GM12878 (cell line): Measurements from ENCODE around the gene CNNM3. TPM values are rescaled to one million over a fixed set of nuclear protein-coding genes. Genes with fewer than 3 reads are reported as not detected.
A peak's percentile ranks its signal among the peaks of the same experiment; 100 is the strongest.

Source experiments
- ATAC-seq: fragments of 200-7000 bp; cut with Tn5 transposase; 3 replicates; pipeline ENCODE4 v1.9.1; 2020; ENCODE audit warnings: mild to moderate bottlenecking, moderate library complexity
- BruUV-seq: library from RNA; stranded (reverse); fragments of 400-500 nt; replicated peaks from 2 replicates; lab custom pipeline; 2021; lab: Mats Ljungman, UMichigan
- CTCF ChIA-PET: fragments of 300-600 bp; sonication (Branson Sonifier 250); formaldehyde crosslinking; extraction: SDS; loops from one replicate; lab custom pipeline; 2021; ENCODE audit warnings: inconsistent platforms; lab: Yijun Ruan, JAX
- POLR2A ChIA-PET: fragments of 350-600 bp; formaldehyde crosslinking; extraction: SDS; loops from one replicate; lab custom pipeline; 2021; ENCODE audit warnings: inconsistent platforms; lab: Charles Lee
- RAD21 ChIA-PET: fragments of 300-600 bp; sonication (Branson Sonifier 250); formaldehyde crosslinking; loops from one replicate; lab custom pipeline; 2023; ENCODE audit warnings: antibody characterized with exemption; ENCODE audit not compliant: unreplicated experiment; lab: Charles Lee
- SMC1A ChIA-PET: fragments of 300-600 bp; sonication (Branson Sonifier 250); formaldehyde crosslinking; loops from one replicate; lab custom pipeline; 2023; ENCODE audit not compliant: unreplicated experiment, uncharacterized antibody; lab: Charles Lee
- DNase-seq: peaks from one replicate; pipeline ENCODE4 v3.0.0-alpha.2; 2011; ENCODE audit warnings: low read depth, low spot score
- FAIRE-seq: peaks from 3 replicates; lab custom pipeline; 2011; peaks lifted over from hg19 to GRCh38; lab: Jason Lieb, UNC
- H2AFZ ChIP-seq: 2 replicates; pipeline ENCODE4 v1.6.0; 2011; ENCODE audit warnings: low read depth, low read length, control low read depth; ENCODE audit not compliant: control insufficient read depth
- H3K27ac ChIP-seq: 2 replicates; pipeline ENCODE4 v1.5.1; 2011; ENCODE audit warnings: control low read depth; ENCODE audit not compliant: control insufficient read depth, insufficient read depth
- H3K27me3 ChIP-seq, 2 experiments: replicated peaks in 1 of 2; 2 replicates each; pipeline versions ENCODE4 v1.6.0 to v1.6.1; 2011; ENCODE audit warnings: low read length in 1 of 2; ENCODE audit not compliant: control insufficient read depth in 2 of 2, insufficient read depth in 2 of 2
- H3K36me3 ChIP-seq, 2 experiments: 2 replicates each; pipeline ENCODE4 v1.5.1; 2011; ENCODE audit warnings: low read length in 1 of 2; ENCODE audit not compliant: control insufficient read depth in 2 of 2, insufficient read depth in 2 of 2
- H3K4me1 ChIP-seq: 2 replicates; pipeline ENCODE4 v1.6.1; 2011; ENCODE audit warnings: mild to moderate bottlenecking, low read length, moderate library complexity, mixed read lengths; ENCODE audit not compliant: control insufficient read depth, insufficient read depth
- H3K4me2 ChIP-seq: 2 replicates; pipeline ENCODE4 v1.6.0; 2011; ENCODE audit warnings: control low read depth; ENCODE audit not compliant: control insufficient read depth, insufficient read depth
- H3K4me3 ChIP-seq: fragments of 200-600 bp; sonication (generic); 2 replicates; pipeline ENCODE4 v1.5.1; 2016
- H3K79me2 ChIP-seq: 2 replicates; pipeline ENCODE4 v1.6.0; 2011; ENCODE audit warnings: low read length; ENCODE audit not compliant: control insufficient read depth, insufficient read depth
- H3K9ac ChIP-seq: 2 replicates; pipeline ENCODE4 v1.8.0; 2011; ENCODE audit warnings: low read length, control low read depth, mixed read lengths; ENCODE audit not compliant: control insufficient read depth, insufficient read depth
- H3K9me3 ChIP-seq: replicated peaks from 3 replicates; pipeline ENCODE4 v1.5.1; 2011; ENCODE audit warnings: mild to moderate bottlenecking, low read length; ENCODE audit not compliant: control insufficient read depth, insufficient read depth
- H4K20me1 ChIP-seq: 2 replicates; pipeline ENCODE4 v1.6.0; 2011; ENCODE audit not compliant: control insufficient read depth, insufficient read depth
- HDAC2 ChIP-seq: fragments of 200-600 bp; sonication (generic); IDR thresholded peaks from 2 replicates; pipeline ENCODE4 v1.6.1; 2017
- IKZF1 ChIP-seq: fragments of 450-650 bp; conservative IDR thresholded peaks from 2 replicates; pipeline ENCODE4 v1.6.1; 2017; ENCODE audit warnings: antibody characterized with exemption, mild to moderate bottlenecking
- KLF5 ChIP-seq: fragments of 450-650 bp; IDR thresholded peaks from 2 replicates; pipeline ENCODE4 v1.6.1; 2014; ENCODE audit warnings: mild to moderate bottlenecking; ENCODE audit not compliant: partially characterized antibody
- NFXL1 ChIP-seq: fragments of 450-650 bp; IDR thresholded peaks from 2 replicates; pipeline ENCODE4 v1.6.1; 2017; ENCODE audit warnings: antibody characterized with exemption, mild to moderate bottlenecking, borderline replicate concordance
- PAX8 ChIP-seq: fragments of 450-650 bp; IDR thresholded peaks from 2 replicates; pipeline ENCODE4 v1.6.1; 2017; ENCODE audit warnings: mild to moderate bottlenecking, moderate library complexity
- RB1 ChIP-seq: fragments of 450-650 bp; formaldehyde crosslinking; IDR thresholded peaks from 2 replicates; pipeline ENCODE4 v1.6.1; 2017; ENCODE audit warnings: mild to moderate bottlenecking, borderline replicate concordance
- SUZ12 ChIP-seq: fragments of 200-600 bp; sonication (generic); IDR thresholded peaks from one replicate; pipeline ENCODE4 v1.6.1; 2018; ENCODE audit warnings: antibody characterized with exemption, mild to moderate bottlenecking; ENCODE audit not compliant: unreplicated experiment
- USF1 ChIP-seq: IDR thresholded peaks from 2 replicates; pipeline ENCODE4 v1.6.1; 2011; ENCODE audit warnings: borderline replicate concordance, low read depth, mild to moderate bottlenecking, moderate library complexity, mixed read lengths, low read length; ENCODE audit not compliant: insufficient read depth; ENCODE audit errors: extremely low read length
- ZNF274 ChIP-seq: IDR thresholded peaks from one replicate; pipeline ENCODE4 v1.8.0; 2011; ENCODE audit not compliant: insufficient read length, insufficient read depth
- WGBS: methylation state at CpG from one replicate; pipeline ENCODE4 v1.1.6; 2016; ENCODE audit warnings: low lambda C conversion rate; ENCODE audit not compliant: insufficient replicate concordance, insufficient coverage; ENCODE audit errors: missing lambda C conversion rate; 5-methylcytosine and 5-hydroxymethylcytosine counted together
- in situ Hi-C: fragments of 300-500 bp; cut with MboI; formaldehyde crosslinking; loops from 9 replicates; pipeline ENCODE4 v1.14.3; 2018; ENCODE audit warnings: mixed read lengths
- intact Hi-C: fragments of 100-400 bp; cut with micrococcal nuclease; formaldehyde crosslinking; loops from one replicate; pipeline ENCODE4 v1.14.2; 2022; ENCODE audit not compliant: unreplicated experiment
- polyA plus RNA-seq, 11 experiments: library from polyadenylated mRNA; depleted of rRNA in 4 of 11; unstranded in 6 of 11; stranded (reverse) in 5 of 11; fragments of >200 nt; fragmentation: Nextera tagmentation in 4 of 11; fragmentation: Illumina TruSeq in 1 of 11; extraction: Ambion mirVana in 4 of 11; extraction: Trizol in 1 of 11; gene quantifications; 1 replicate in 1 of 11; 2 replicates in 10 of 11; pipeline versions ENCODE4 v1.2.1 to v1.2.3, GENCODE V29; 2011 to 2016; ENCODE audit warnings: inconsistent platforms in 2 of 11, missing spikeins in 2 of 11, low read depth in 1 of 11
- total RNA-seq, 4 experiments: library from RNA; depleted of rRNA in 3 of 4; stranded (reverse); fragments of >200 nt in 3 of 4; fragmentation: Illumina TruSeq in 1 of 4; extraction: Trizol in 1 of 4; gene quantifications; 2 replicates each; pipeline versions ENCODE4 v1.2.1 to v1.2.3, GENCODE V29; 2013 to 2021

CNNM3 gene
- total and polyA plus RNA-seq, 10 of the 15 experiments (the other 5 are each of a cell fraction or from before 2014, with no cell fraction given): 0.72 to 14.3 (median 4.0) TPM

- no TSS peak for BruUV-seq
Measured at GRCh38 chr2:96865654-96866053, 49.6 kb downstream of the CNNM3 start.

GRCh38 chr2:96866149-96866548, 50.1 kb downstream of the CNNM3 start:
- no peak overlapping the region for H3K9ac ChIP-seq
- DNase-seq (no peak), FAIRE-seq (no peak), ATAC-seq (no peak)
- peak overlapping the region; percentile 90; the same call in 1 of the 2 replicates for H3K4me2 ChIP-seq
- WGBS: 97% methylated on average over 14 of the region's 14 CpGs
- no TSS peak for BruUV-seq
- intact Hi-C loops (loop anchor here (5.0 kb wide), 1 partner anchor 229 kb away; the partner anchor contains the start of gene KANSL3), in situ Hi-C loops (no loop called here)
- ChIA-PET SMC1A (no interaction called here), RAD21 (interaction anchor here (2.9 kb wide), 1 partner anchor 85 kb away, joined by 12 read pairs; no protein-coding TSS in a partner anchor), POLR2A (interaction anchor here (3.6 kb wide), 1 partner anchor 8 kb away, joined by 30 read pairs; the partner anchor contains the start of gene ANKRD39), CTCF (no interaction called here)
- TF ChIP-seq IKZF1: no peak
- TF ChIP-seq KLF5: no peak
- H2AFZ ChIP-seq: no peak overlapping the region
- H3K4me1 ChIP-seq: peaks cover 14% of the 10 kb centered on the region
- H3K9me3 ChIP-seq: no peaks in the 10 kb centered on the region
- peak overlapping the region; percentile 95; the same call in 1 of the 2 replicates for H3K4me3 ChIP-seq
- H4K20me1 ChIP-seq: no peaks in the 10 kb centered on the region
- H3K27ac ChIP-seq: 0 out of 2 replicates have a peak overlapping the region, but pooled peaks have one; percentile 24
- peaks cover 38% of the 10 kb centered on the region for H3K79me2 ChIP-seq
- peaks cover 11 to 27% of the 10 kb centered on the region in 2 experiments; a peak in 3 of 4 replicates for H3K36me3 ChIP-seq
- H3K27me3 ChIP-seq: no peaks in the 10 kb centered on the region; a peak in 1 of 4 replicates

More at GRCh38 chr2:96865654-96866053, 49.6 kb downstream of the CNNM3 start:
- FAIRE-seq (no peak), ATAC-seq (no peak), DNase-seq (no peak)
- intact Hi-C loops (loop anchor here (5.0 kb wide), 1 partner anchor 228 kb away; the partner anchor contains the start of gene KANSL3), in situ Hi-C loops (no loop called here)
- Histone ChIP-seq H3K9ac (no peak overlapping the region), H2AFZ (no peak overlapping the region), H3K4me2 (no peak overlapping the region), H3K4me3 (no peak overlapping the region), H3K36me3 (peaks cover 11 to 28% of the 10 kb centered on the region in 2 experiments; a peak in 3 of 4 replicates), H3K79me2 (peaks cover 38% of the 10 kb centered on the region), H3K27ac (no peak overlapping the region), H3K4me1 (peaks cover 12% of the 10 kb centered on the region), H3K9me3 (no peaks in the 10 kb centered on the region), H3K27me3 (no peaks in the 10 kb centered on the region; a peak in 1 of 4 replicates), H4K20me1 (no peaks in the 10 kb centered on the region)
- ChIA-PET RAD21 (no interaction called here), POLR2A (interaction anchor here (3.6 kb wide), 1 partner anchor 8 kb away, joined by 30 read pairs; the partner anchor contains the start of gene ANKRD39), SMC1A (no interaction called here), CTCF (no interaction called here)
- 84% methylated on average over 16 of the region's 16 CpGs for WGBS
- no peak for TF ChIP-seq SUZ12
- TF ChIP-seq KLF5: no peak
- no peak for TF ChIP-seq RB1
- TF ChIP-seq ZNF274: no peak
- TF ChIP-seq USF1: no peak
- TF ChIP-seq PAX8: no peak
- TF ChIP-seq HDAC2: no peak
- no peak for TF ChIP-seq NFXL1
